ENCODE data around the gene CBARP.

CBARP gene

GRCh38 chr19:1221904-1222255, 15.9 kb downstream of the CBARP start:
- DNase-seq (ENCODE audit: low read depth, low spot score) = no peak
- ChIA-PET POLR2A (no interaction called here), CTCF (interaction anchor here (1.2 to 2.7 kb wide), 4 partner anchors 8 to 157 kb away, joined by 4 to 17 read pairs (median 14); partner anchors contain the start of genes ATP5F1D and CBARP)
- no peak overlapping the region for H3K4me3 ChIP-seq (ENCODE audit: low read depth, low read length)
- no peak for TF ChIP-seq CTCF (IDR thresholded peaks at IDR 0.05; ENCODE audit: insufficient read depth, low read length, missing control alignments)

- ChIA-PET POLR2A (no interaction called here), CTCF (interaction anchor here (0.7 to 2.7 kb wide), 9 partner anchors 7 to 156 kb away, joined by 3 to 16 read pairs (median 4); partner anchors contain the start of gene ATP5F1D)
- no peak for DNase-seq (ENCODE audit: low read depth, low spot score)
- no peak overlapping the region for H3K4me3 ChIP-seq (ENCODE audit: low read depth, low read length)
- peak; percentile 77 for TF ChIP-seq CTCF (IDR thresholded peaks at IDR 0.05; ENCODE audit: insufficient read depth, low read length, missing control alignments)
Observed at GRCh38 chr19:1220976-1221903, 16.6 kb downstream of the CBARP start.

GRCh38 chr19:1220477-1220930, 17.3 kb downstream of the CBARP start:
- ChIA-PET POLR2A (no interaction called here), CTCF (interaction anchor here (0.7 to 2.7 kb wide), 7 partner anchors 12 to 47 kb away, joined by 3 to 16 read pairs (median 4); partner anchors contain the start of gene ATP5F1D)
- no peak for DNase-seq (ENCODE audit: low read depth, low spot score)
- no peak for TF ChIP-seq CTCF (IDR thresholded peaks at IDR 0.05; ENCODE audit: insufficient read depth, low read length, missing control alignments)
- no peak overlapping the region for H3K4me3 ChIP-seq (ENCODE audit: low read depth, low read length)

GRCh38 chr19:1219786-1220476, 17.9 kb downstream of the CBARP start:
- no peak overlapping the region for H3K4me3 ChIP-seq (ENCODE audit: low read depth, low read length)
- DNase-seq (ENCODE audit: low read depth, low spot score) = no peak
- no peak for TF ChIP-seq CTCF (IDR thresholded peaks at IDR 0.05; ENCODE audit: insufficient read depth, low read length, missing control alignments)
- POLR2A ChIA-PET = no interaction called here
- CTCF ChIA-PET = interaction anchor here (1.1 to 1.3 kb wide), 3 partner anchors 13 to 47 kb away, joined by 3 to 4 read pairs (median 4); no protein-coding TSS in a partner anchor

- CTCF ChIA-PET = interaction anchor here (1.0 to 2.0 kb wide), 5 partner anchors 22 to 105 kb away, joined by 3 to 9 read pairs (median 4); no protein-coding TSS in a partner anchor
- DNase-seq (ENCODE audit: low read depth, low spot score) = no peak
- no peak overlapping the region for H3K4me3 ChIP-seq (ENCODE audit: low read depth, low read length)
- POLR2A ChIA-PET = no interaction called here
- no peak for TF ChIP-seq CTCF (IDR thresholded peaks at IDR 0.05; ENCODE audit: insufficient read depth, low read length, missing control alignments)
Observed at GRCh38 chr19:1218751-1219567, 18.8 kb downstream of the CBARP start.

All from AG04449 (cell line).